ENCODE results near the gene RAB39A.

GRCh38 chr11:107957109-107957588 is 28.9 kb downstream of the RAB39A start:
- TF ChIP-seq, protein P1, sequence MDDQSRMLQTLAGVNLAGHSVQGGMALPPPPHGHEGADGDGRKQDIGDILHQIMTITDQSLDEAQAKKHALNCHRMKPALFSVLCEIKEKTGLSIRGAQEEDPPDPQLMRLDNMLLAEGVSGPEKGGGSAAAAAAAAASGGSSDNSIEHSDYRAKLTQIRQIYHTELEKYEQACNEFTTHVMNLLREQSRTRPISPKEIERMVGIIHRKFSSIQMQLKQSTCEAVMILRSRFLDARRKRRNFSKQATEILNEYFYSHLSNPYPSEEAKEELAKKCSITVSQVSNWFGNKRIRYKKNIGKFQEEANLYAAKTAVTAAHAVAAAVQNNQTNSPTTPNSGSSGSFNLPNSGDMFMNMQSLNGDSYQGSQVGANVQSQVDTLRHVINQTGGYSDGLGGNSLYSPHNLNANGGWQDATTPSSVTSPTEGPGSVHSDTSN (IDR thresholded peaks at IDR 0.05; ENCODE audit: insufficient replicate concordance, low read depth, low read length), result no peak
- TF ChIP-seq RAD21 (IDR thresholded peaks at IDR 0.05; ENCODE audit: insufficient read depth, low read depth, low read length) (no peak), ZNF274 (IDR thresholded peaks at IDR 0.05; ENCODE audit: insufficient read depth, insufficient read length) (no peak), LARP7 (IDR thresholded peaks at IDR 0.05) (no peak), REST (IDR thresholded peaks at IDR 0.05; ENCODE audit: low read depth, low read length) (no peak)
- TF ChIP-seq, protein P2, sequence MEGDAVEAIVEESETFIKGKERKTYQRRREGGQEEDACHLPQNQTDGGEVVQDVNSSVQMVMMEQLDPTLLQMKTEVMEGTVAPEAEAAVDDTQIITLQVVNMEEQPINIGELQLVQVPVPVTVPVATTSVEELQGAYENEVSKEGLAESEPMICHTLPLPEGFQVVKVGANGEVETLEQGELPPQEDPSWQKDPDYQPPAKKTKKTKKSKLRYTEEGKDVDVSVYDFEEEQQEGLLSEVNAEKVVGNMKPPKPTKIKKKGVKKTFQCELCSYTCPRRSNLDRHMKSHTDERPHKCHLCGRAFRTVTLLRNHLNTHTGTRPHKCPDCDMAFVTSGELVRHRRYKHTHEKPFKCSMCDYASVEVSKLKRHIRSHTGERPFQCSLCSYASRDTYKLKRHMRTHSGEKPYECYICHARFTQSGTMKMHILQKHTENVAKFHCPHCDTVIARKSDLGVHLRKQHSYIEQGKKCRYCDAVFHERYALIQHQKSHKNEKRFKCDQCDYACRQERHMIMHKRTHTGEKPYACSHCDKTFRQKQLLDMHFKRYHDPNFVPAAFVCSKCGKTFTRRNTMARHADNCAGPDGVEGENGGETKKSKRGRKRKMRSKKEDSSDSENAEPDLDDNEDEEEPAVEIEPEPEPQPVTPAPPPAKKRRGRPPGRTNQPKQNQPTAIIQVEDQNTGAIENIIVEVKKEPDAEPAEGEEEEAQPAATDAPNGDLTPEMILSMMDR (IDR thresholded peaks at IDR 0.05 in 2 of 3, conservative IDR thresholded peaks at IDR 0.05 in 1 of 3; ENCODE audit: control insufficient read depth in 2 of 3, extremely low read depth in 1 of 3, insufficient read depth in 1 of 3, low read depth in 3 of 3, low read length in 3 of 3), result no peak
